Measurements from ENCODE around the gene DEPDC1.
A peak's percentile ranks its signal among the peaks of the same experiment; 100 is the strongest.
"Not testable (repeated sequence)": the region's sequence is repeated elsewhere in the genome, so short reads cannot be mapped to it uniquely, and the experiment has no call there.

The DEPDC1 gene

GRCh38 chr1:68495968-68496679 lies 758 bp downstream of the DEPDC1 start:
- in situ Hi-C loops (cut with HindIII; ENCODE audit: low pct_unique_long_range_greater_than_20kb, low sequenced_read_pairs) = no loop called here
- no peak for TF ChIP-seq JUND (IDR thresholded peaks at IDR 0.05; ENCODE audit: low read depth)
- DNase-seq (ENCODE audit: low read depth in 1 of 2, low spot score in 1 of 2) = peak in 1 of 2 experiments; percentile 24

DNA sequence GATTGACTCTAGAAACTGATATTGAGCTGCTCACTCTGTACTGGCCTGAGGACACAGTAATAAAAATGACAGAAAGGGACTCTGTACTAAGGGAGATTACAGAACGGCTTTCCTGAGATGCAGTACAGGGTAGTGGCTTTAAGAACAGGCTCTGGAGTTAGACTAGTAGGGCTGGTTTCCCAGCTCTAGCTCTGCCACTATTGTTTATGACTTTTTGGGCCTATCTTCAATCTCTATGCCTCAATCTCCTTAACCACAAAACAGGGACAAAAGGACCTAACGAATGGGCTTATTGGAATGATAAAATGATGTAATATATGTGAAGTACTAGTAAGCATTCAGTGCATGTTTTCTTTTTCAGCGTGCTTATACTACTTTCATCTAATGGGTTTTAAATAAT lies 1.4 kb downstream of the DEPDC1 start:
- peak in 1 of 2 experiments; percentile 68 for DNase-seq (ENCODE audit: low read depth in 1 of 2, low spot score in 1 of 2)
- in situ Hi-C loops (cut with HindIII; ENCODE audit: low pct_unique_long_range_greater_than_20kb, low sequenced_read_pairs) = no loop called here

GRCh38 chr1:68493193-68493592 lies 3.7 kb downstream of the DEPDC1 start:
- in situ Hi-C loops (cut with HindIII; ENCODE audit: low pct_unique_long_range_greater_than_20kb, low sequenced_read_pairs) = no loop called here
- DNase-seq (ENCODE audit: low read depth in 1 of 2, low spot score in 1 of 2) = no peak
- no peak for TF ChIP-seq JUND (IDR thresholded peaks at IDR 0.05; ENCODE audit: low read depth)

More for the DNA sequence above, 1.4 kb downstream of the DEPDC1 start:
- TF ChIP-seq JUND (IDR thresholded peaks at IDR 0.05; ENCODE audit: low read depth) = no peak

GRCh38 chr1:68492255-68492654 lies 4.6 kb downstream of the DEPDC1 start:
- DNase-seq (ENCODE audit: low read depth in 1 of 2, low spot score in 1 of 2); in situ Hi-C loops (cut with HindIII; ENCODE audit: low pct_unique_long_range_greater_than_20kb, low sequenced_read_pairs): not testable (repeated sequence)

- in situ Hi-C loops (cut with HindIII; ENCODE audit: low pct_unique_long_range_greater_than_20kb, low sequenced_read_pairs) = no loop called here
Observed at GRCh38 chr1:68490046-68490651, 6.7 kb downstream of the DEPDC1 start.

GRCh38 chr1:68485431-68486022 lies 11.4 kb downstream of the DEPDC1 start:
- in situ Hi-C loops (cut with HindIII; ENCODE audit: low pct_unique_long_range_greater_than_20kb, low sequenced_read_pairs) = no loop called here

More at GRCh38 chr1:68490046-68490651, 6.7 kb downstream of the DEPDC1 start:
- no peak for TF ChIP-seq JUND (IDR thresholded peaks at IDR 0.05; ENCODE audit: low read depth)
- no peak for DNase-seq (ENCODE audit: low read depth in 1 of 2, low spot score in 1 of 2)

GRCh38 chr1:68484618-68485017 lies 12.3 kb downstream of the DEPDC1 start:
- no peak for TF ChIP-seq JUND (IDR thresholded peaks at IDR 0.05; ENCODE audit: low read depth)
- DNase-seq (ENCODE audit: low read depth in 1 of 2, low spot score in 1 of 2) = no peak
- in situ Hi-C loops (cut with HindIII; ENCODE audit: low pct_unique_long_range_greater_than_20kb, low sequenced_read_pairs) = no loop called here

More at GRCh38 chr1:68485431-68486022, 11.4 kb downstream of the DEPDC1 start:
- DNase-seq (ENCODE audit: low read depth in 1 of 2, low spot score in 1 of 2) = no peak
- TF ChIP-seq JUND (IDR thresholded peaks at IDR 0.05; ENCODE audit: low read depth) = no peak

DNA sequence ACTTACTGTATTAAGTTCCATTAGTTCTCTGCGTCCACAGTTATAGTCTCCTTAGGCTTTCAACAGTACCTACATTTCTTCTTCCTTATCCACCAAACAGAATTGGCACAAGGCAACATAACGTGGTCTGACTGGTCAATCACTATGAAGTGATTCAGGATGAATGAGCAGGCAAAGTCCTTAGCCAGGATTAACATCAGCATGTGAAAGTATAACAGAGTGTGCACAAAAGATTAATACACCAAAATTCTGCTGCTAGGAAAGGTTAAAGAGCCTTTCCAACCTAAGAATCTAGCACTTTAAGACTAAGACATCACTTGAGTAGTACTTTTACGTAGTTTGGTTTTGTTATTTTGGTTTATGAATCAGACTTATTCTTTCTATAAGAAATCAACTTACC lies 15.8 kb downstream of the DEPDC1 start:
- no peak for DNase-seq (ENCODE audit: low read depth in 1 of 2, low spot score in 1 of 2)
- TF ChIP-seq JUND (IDR thresholded peaks at IDR 0.05; ENCODE audit: low read depth) = no peak
- in situ Hi-C loops (cut with HindIII; ENCODE audit: low pct_unique_long_range_greater_than_20kb, low sequenced_read_pairs) = no loop called here

DNA sequence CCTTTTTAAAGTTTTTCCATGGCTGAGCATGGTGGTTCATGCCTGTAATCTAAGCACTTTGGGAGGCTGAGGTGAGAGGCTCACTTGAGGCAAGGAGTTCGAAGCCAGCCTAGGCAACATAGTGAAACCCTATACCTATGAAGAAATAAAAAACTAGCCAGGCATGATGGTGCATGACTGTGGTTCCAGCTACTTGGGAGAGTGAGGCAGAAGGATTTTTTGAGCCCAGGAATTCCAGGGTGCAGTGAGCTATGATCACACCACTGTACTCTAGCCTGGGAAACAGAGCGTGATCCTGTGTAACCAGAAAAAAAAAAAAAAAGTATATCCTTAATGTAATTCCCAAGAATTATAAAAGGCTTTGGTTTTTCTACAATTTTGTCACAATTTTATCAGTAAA lies 17.4 kb downstream of the DEPDC1 start:
- no peak for DNase-seq (ENCODE audit: low read depth in 1 of 2, low spot score in 1 of 2)
- no peak for TF ChIP-seq JUND (IDR thresholded peaks at IDR 0.05; ENCODE audit: low read depth)
- in situ Hi-C loops (cut with HindIII; ENCODE audit: low pct_unique_long_range_greater_than_20kb, low sequenced_read_pairs) = no loop called here

- no peak for TF ChIP-seq JUND (IDR thresholded peaks at IDR 0.05; ENCODE audit: low read depth)
- DNase-seq (ENCODE audit: low read depth in 1 of 2, low spot score in 1 of 2) = no peak
- in situ Hi-C loops (cut with HindIII; ENCODE audit: low pct_unique_long_range_greater_than_20kb, low sequenced_read_pairs) = no loop called here
Observed at GRCh38 chr1:68478662-68479061, 18.2 kb downstream of the DEPDC1 start.

DNA sequence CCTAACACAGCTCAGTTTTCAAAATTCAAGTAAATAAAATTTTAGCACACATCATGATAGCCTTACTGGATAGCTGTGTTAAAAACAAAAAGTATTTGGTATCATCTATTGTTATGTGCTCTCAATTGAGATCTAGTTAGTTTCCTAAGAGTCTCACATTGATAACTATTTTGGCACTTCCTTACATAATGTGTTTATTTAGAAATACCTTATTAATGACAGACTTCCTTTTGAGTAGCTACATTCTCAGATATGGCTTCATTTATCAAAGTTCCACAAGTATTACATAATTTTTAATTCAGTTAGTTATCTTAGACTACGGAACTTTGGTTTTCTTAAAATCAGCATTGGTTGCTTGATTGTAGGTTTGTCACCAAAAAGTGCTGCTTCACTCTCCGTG lies 20.3 kb downstream of the DEPDC1 start:
- DNase-seq (ENCODE audit: low read depth in 1 of 2, low spot score in 1 of 2); in situ Hi-C loops (cut with HindIII; ENCODE audit: low pct_unique_long_range_greater_than_20kb, low sequenced_read_pairs): not testable (repeated sequence)

GRCh38 chr1:68473060-68473459 lies 23.8 kb downstream of the DEPDC1 start:
- in situ Hi-C loops (cut with HindIII; ENCODE audit: low pct_unique_long_range_greater_than_20kb, low sequenced_read_pairs) = no loop called here
- TF ChIP-seq JUND (IDR thresholded peaks at IDR 0.05; ENCODE audit: low read depth) = no peak
- no peak for DNase-seq (ENCODE audit: low read depth in 1 of 2, low spot score in 1 of 2)

- peak in 1 of 2 experiments; percentile 13 for DNase-seq (ENCODE audit: low read depth in 1 of 2, low spot score in 1 of 2)
- no peak for TF ChIP-seq JUND (IDR thresholded peaks at IDR 0.05; ENCODE audit: low read depth)
- in situ Hi-C loops (cut with HindIII; ENCODE audit: low pct_unique_long_range_greater_than_20kb, low sequenced_read_pairs) = no loop called here
Observed at GRCh38 chr1:68470388-68470970, 26.4 kb downstream of the DEPDC1 start.
